IMR-90 (cell line): ENCODE data around the gene EPM2AIP1. TPM values are rescaled to one million over a fixed set of nuclear protein-coding genes. Genes with fewer than 3 reads are reported as not detected.

Experiments
- ATAC-seq: fragments of 200-7000 bp; cut with Tn5 transposase; 2 replicates; pipeline ENCODE4 v1.9.1; 2020; ENCODE audit warnings: low read depth, mild to moderate bottlenecking, moderate library complexity
- BruUV-seq: library from RNA; stranded (reverse); fragments of 400-500 nt; replicated peaks from 2 replicates; lab custom pipeline; 2021; lab: Mats Ljungman, UMichigan
- CTCF ChIA-PET: fragments of 300-600 bp; formaldehyde crosslinking; extraction: SDS; loops from one replicate; lab custom pipeline; 2021; ENCODE audit warnings: antibody characterized with exemption; lab: Yijun Ruan, JAX
- POLR2A ChIA-PET: fragments of 300-600 bp; sonication (Branson Sonifier 250); formaldehyde crosslinking; loops from one replicate; lab custom pipeline; 2022; ENCODE audit warnings: antibody characterized with exemption; ENCODE audit not compliant: unreplicated experiment; lab: Charles Lee
- DNase-seq: peaks from one replicate; pipeline ENCODE4 v3.0.0; 2013
- H2AFZ ChIP-seq: replicated peaks from 2 replicates; pipeline ENCODE3; 2013; ENCODE audit warnings: low read length, mild to moderate bottlenecking; ENCODE audit not compliant: poor library complexity
- H2AK5ac ChIP-seq: 2 replicates; pipeline ENCODE4 v1.6.1; 2013; ENCODE audit warnings: low read depth, low read length, inconsistent platforms
- H2AK9ac ChIP-seq: replicated peaks from 2 replicates; pipeline ENCODE3; 2013; ENCODE audit warnings: mild to moderate bottlenecking, low read depth, low read length, moderate library complexity; ENCODE audit not compliant: poor library complexity
- H2BK120ac ChIP-seq: 2 replicates; pipeline ENCODE4 v1.6.1; 2013; ENCODE audit warnings: low read depth, low read length, inconsistent platforms
- H2BK15ac ChIP-seq: 3 replicates; pipeline ENCODE4 v1.6.1; 2013; ENCODE audit warnings: low read depth, low read length, inconsistent platforms
- H2BK20ac ChIP-seq: 2 replicates; pipeline ENCODE4 v1.6.1; 2013; ENCODE audit warnings: low read depth, mild to moderate bottlenecking, inconsistent platforms, low read length, moderate library complexity
- H2BK5ac ChIP-seq: 2 replicates; pipeline ENCODE4 v1.6.1; 2013; ENCODE audit warnings: mild to moderate bottlenecking, low read depth, low read length, inconsistent platforms; ENCODE audit not compliant: poor library complexity, severe bottlenecking
- H3K14ac ChIP-seq: replicated peaks from 2 replicates; pipeline ENCODE4 v1.6.1; 2013; ENCODE audit warnings: low read depth, low read length, inconsistent platforms
- H3K18ac ChIP-seq: 2 replicates; pipeline ENCODE4 v1.6.1; 2013; ENCODE audit warnings: low read depth, low read length, control low read depth
- H3K23ac ChIP-seq: 2 replicates; pipeline ENCODE4 v1.6.1; 2013; ENCODE audit warnings: low read depth, low read length, inconsistent platforms
- H3K27ac ChIP-seq: 2 replicates; pipeline ENCODE4 v1.5.1; 2013; ENCODE audit warnings: mild to moderate bottlenecking, control low read depth, low read length; ENCODE audit not compliant: insufficient read depth
- H3K27me3 ChIP-seq: 2 replicates; pipeline ENCODE4 v1.6.1; 2013; ENCODE audit warnings: low read length; ENCODE audit not compliant: control insufficient read depth, insufficient read depth
- H3K36me3 ChIP-seq: 2 replicates; pipeline ENCODE4 v1.6.1; 2013; ENCODE audit warnings: low read length, mixed read lengths; ENCODE audit not compliant: control insufficient read depth, insufficient read depth
- H3K4ac ChIP-seq: 2 replicates; pipeline ENCODE4 v1.6.1; 2013; ENCODE audit warnings: low read depth, low read length, inconsistent platforms
- H3K4me1 ChIP-seq: 2 replicates; pipeline ENCODE4 v1.6.1; 2013; ENCODE audit warnings: low read length, mixed read lengths; ENCODE audit not compliant: control insufficient read depth, insufficient read depth
- H3K4me2 ChIP-seq: 2 replicates; pipeline ENCODE4 v1.6.1; 2013; ENCODE audit warnings: low read depth, mild to moderate bottlenecking, control low read depth, low read length, moderate library complexity
- H3K4me3 ChIP-seq: 2 replicates; pipeline ENCODE4 v1.5.1; 2013; ENCODE audit warnings: low read depth, mild to moderate bottlenecking, control low read depth, low read length, moderate library complexity; ENCODE audit not compliant: insufficient read depth
- H3K56ac ChIP-seq: 2 replicates; pipeline ENCODE4 v1.6.1; 2013; ENCODE audit warnings: low read length, inconsistent platforms; ENCODE audit not compliant: insufficient read depth; ENCODE audit errors: extremely low read depth
- H3K79me1 ChIP-seq, 2 experiments: 2 replicates each; pipeline ENCODE4 v1.6.1; 2013; ENCODE audit warnings: low read length in 2 of 2, inconsistent platforms in 1 of 2, low read depth in 1 of 2
- H3K9ac ChIP-seq: 2 replicates; pipeline ENCODE4 v1.6.1; 2013; ENCODE audit warnings: low read depth, low read length, control low read depth
- H3K9me1 ChIP-seq: 2 replicates; pipeline ENCODE4 v1.6.1; 2013; ENCODE audit warnings: low read length, inconsistent platforms; ENCODE audit not compliant: insufficient read depth
- H3K9me3 ChIP-seq: 2 replicates; pipeline ENCODE4 v1.6.1; 2013; ENCODE audit warnings: low read length; ENCODE audit not compliant: control insufficient read depth, insufficient read depth
- H4K20me1 ChIP-seq: 2 replicates; pipeline ENCODE4 v1.6.1; 2013; ENCODE audit warnings: low read length, inconsistent platforms; ENCODE audit not compliant: insufficient read depth
- H4K5ac ChIP-seq: 2 replicates; pipeline ENCODE4 v1.6.1; 2013; ENCODE audit warnings: mild to moderate bottlenecking, low read depth, low read length, control low read depth
- H4K8ac ChIP-seq, 2 experiments: 2 replicates each; pipeline ENCODE4 v1.6.1; 2013; ENCODE audit warnings: low read depth in 2 of 2, low read length in 2 of 2, control low read depth in 1 of 2, inconsistent platforms in 1 of 2
- H4K91ac ChIP-seq: 2 replicates; pipeline ENCODE4 v1.6.1; 2013; ENCODE audit warnings: low read depth, low read length, inconsistent platforms; ENCODE audit not compliant: insufficient read depth
- MAFK ChIP-seq: IDR thresholded peaks from 2 replicates; pipeline ENCODE4 v1.6.1; 2012; ENCODE audit warnings: low read depth, low read length, improper control_type of control experiment
- NFE2L2 ChIP-seq: fragments of 150-350 bp; IDR thresholded peaks from 2 replicates; pipeline ENCODE4 v1.6.1; 2016; ENCODE audit warnings: low read depth, mild to moderate bottlenecking, low read length
- RCOR1 ChIP-seq: IDR thresholded peaks from 2 replicates; pipeline ENCODE4 v1.6.1; 2012; ENCODE audit warnings: mild to moderate bottlenecking, low read length, improper control_type of control experiment; ENCODE audit not compliant: insufficient replicate concordance
- RFX5 ChIP-seq: IDR thresholded peaks from 2 replicates; pipeline ENCODE4 v1.8.0; 2012; ENCODE audit warnings: low read depth, mild to moderate bottlenecking, low read length, moderate library complexity
- WGBS, 2 experiments: methylation state at CpG; one replicate each; pipeline versions ENCODE4 v1.1.5 to v1.1.7; 2013; ENCODE audit warnings: missing lambda C conversion rate in 2 of 2; ENCODE audit not compliant: insufficient read length in 1 of 2; ENCODE audit errors: extremely low coverage in 2 of 2; 5-methylcytosine and 5-hydroxymethylcytosine counted together
- dilution Hi-C: fragments of 300-500 bp; cut with HindIII; formaldehyde crosslinking; loops from one replicate; pipeline ENCODE4 v1.14.3; 2018; ENCODE audit warnings: low sequenced_read_pairs; ENCODE audit not compliant: unreplicated experiment
- in situ Hi-C: fragments of 300-500 bp; cut with MboI; formaldehyde crosslinking; loops from 3 replicates; pipeline ENCODE4 v1.14.3; 2019; ENCODE audit warnings: low sequenced_read_pairs, inconsistent platforms, mixed read lengths
- intact Hi-C: fragments of 100-400 bp; cut with micrococcal nuclease; formaldehyde crosslinking; loops from 2 replicates; pipeline ENCODE4 v1.10.0; 2022
- polyA plus RNA-seq, 3 experiments: library from polyadenylated mRNA; depleted of rRNA; stranded (reverse); fragments of >200 nt; gene quantifications; 2 replicates each; pipeline ENCODE4 v1.2.3, GENCODE V29; 2012; ENCODE audit warnings: low replicate concordance in 1 of 3
- total RNA-seq: library from RNA; depleted of rRNA; stranded (reverse); fragments of >200 nt; gene quantifications from 2 replicates; pipeline ENCODE4 v1.2.3, GENCODE V29; 2012

EPM2AIP1 gene
- total and polyA plus RNA-seq, 2 of the 4 experiments (the other 2 are of a cell fraction), result 6.4 to 13.4 TPM

- no peak overlapping the region for H3K9ac ChIP-seq
- H3K4me2 ChIP-seq, result no peak overlapping the region
- H2BK5ac ChIP-seq, result peak overlapping the region; percentile 20
- H4K20me1 ChIP-seq, result no peaks in the 10 kb centered on the region
- ChIA-PET CTCF (no interaction called here), POLR2A (no interaction called here)
- peaks cover 25% of the 10 kb centered on the region for H3K36me3 ChIP-seq
- no peak overlapping the region for H3K56ac ChIP-seq
- no peak overlapping the region for H3K23ac ChIP-seq
- peak overlapping the region; percentile 53; the same call in 1 of the 2 replicates for H2AK5ac ChIP-seq
- H4K91ac ChIP-seq, result 0 out of 2 replicates have a peak overlapping the region, but pooled peaks have one; percentile 45
- no peak overlapping the region for H2BK120ac ChIP-seq
- H4K8ac ChIP-seq, result no peak overlapping the region
- H2AFZ ChIP-seq, result no peak overlapping the region
- H3K79me1 ChIP-seq, result peaks cover 0 to 15% of the 10 kb centered on the region in 2 experiments; a peak in 2 of 4 replicates
- no peak overlapping the region; the same call in 2 of the 3 replicates for H2BK15ac ChIP-seq
- no peak overlapping the region for H2BK20ac ChIP-seq
- BruUV-seq, result no TSS peak
- peaks cover 3% of the 10 kb centered on the region for H3K9me3 ChIP-seq
- dilution Hi-C loops (no loop called here), in situ Hi-C loops (no loop called here), intact Hi-C loops (no loop called here)
- peak overlapping the region; percentile 85 for H3K14ac ChIP-seq
- peaks cover 2% of the 10 kb centered on the region for H3K4me1 ChIP-seq
- H2AK9ac ChIP-seq, result no peak overlapping the region
- no peak overlapping the region for H3K4me3 ChIP-seq
- H3K18ac ChIP-seq, result no peak overlapping the region
- peak overlapping the region; percentile 57; the same call in 1 of the 2 replicates for H3K4ac ChIP-seq
- no peaks in the 10 kb centered on the region for H3K27me3 ChIP-seq
- WGBS, 2 experiments, result no CpG with 5 or more reads among the region's 1 CpG
- DNase-seq (peak; percentile 44), ATAC-seq (peak; percentile 60)
- no peak overlapping the region for H3K27ac ChIP-seq
- H3K9me1 ChIP-seq, result peaks cover 10% of the 10 kb centered on the region
- H4K5ac ChIP-seq, result no peak overlapping the region
- no peak for TF ChIP-seq RCOR1
- TF ChIP-seq NFE2L2, result no peak
- no peak for TF ChIP-seq RFX5
- no peak for TF ChIP-seq MAFK
Measured at GRCh38 chr3:37040231-37040630, 47.3 kb upstream of the EPM2AIP1 start.
